SK-N-SH treated with all-trans-retinoic acid at 6 μM for 48 hours (cell line): Measurements from ENCODE around the gene BRINP3.

Experiments used
- ATAC-seq: fragments of 200-7000 bp; cut with Tn5 transposase; 3 replicates; pipeline ENCODE4 v1.9.1; 2020; ENCODE audit warnings: mild to moderate bottlenecking, moderate library complexity
- ARNTL ChIP-seq: fragments of 450-650 bp; formaldehyde crosslinking; IDR thresholded peaks from 2 replicates; pipeline ENCODE4 v1.5.0; 2020; ENCODE audit warnings: low read depth, mild to moderate bottlenecking, moderate library complexity, borderline replicate concordance
- BACH2 ChIP-seq: fragments of 250-450 bp; sonication (Bioruptor Pico); IDR thresholded peaks from 2 replicates; pipeline ENCODE4 v1.9.0; 2021; ENCODE audit warnings: mild to moderate bottlenecking, borderline replicate concordance
- CREB5 ChIP-seq: fragments of 250-450 bp; sonication (Bioruptor Pico); IDR thresholded peaks from 2 replicates; pipeline ENCODE4 v1.5.1; 2020; ENCODE audit warnings: low read depth, mild to moderate bottlenecking, moderate library complexity
- CSDC2 ChIP-seq: fragments of 250-450 bp; sonication (Bioruptor Pico); IDR thresholded peaks from 2 replicates; pipeline ENCODE4 v1.5.0; 2020; ENCODE audit warnings: mild to moderate bottlenecking, moderate library complexity
- CSRNP3 ChIP-seq: fragments of 250-450 bp; sonication (Bioruptor Pico); IDR thresholded peaks from 2 replicates; pipeline ENCODE4 v1.5.1; 2021; ENCODE audit warnings: mild to moderate bottlenecking, moderate library complexity
- GLIS3 ChIP-seq: fragments of 250-450 bp; sonication (Bioruptor Pico); IDR thresholded peaks from 2 replicates; pipeline ENCODE4 v1.5.0; 2020; ENCODE audit warnings: mild to moderate bottlenecking, moderate library complexity
- ISL1 ChIP-seq: fragments of 250-450 bp; sonication (Bioruptor Pico); IDR thresholded peaks from 2 replicates; pipeline ENCODE4 v2.1.2; 2022; ENCODE audit warnings: mild to moderate bottlenecking, moderate library complexity
- OSR1 ChIP-seq: fragments of 250-450 bp; sonication (Bioruptor Pico); IDR thresholded peaks from 2 replicates; pipeline ENCODE4 v1.8.0; 2022; ENCODE audit warnings: moderate library complexity, mild to moderate bottlenecking, inconsistent platforms
- PATZ1 ChIP-seq: fragments of 250-450 bp; sonication (Bioruptor Pico); IDR thresholded peaks from 2 replicates; pipeline ENCODE4 v1.8.0; 2020; ENCODE audit warnings: mild to moderate bottlenecking, moderate library complexity, borderline replicate concordance
- POU6F1 ChIP-seq: fragments of 250-450 bp; sonication (Bioruptor Pico); IDR thresholded peaks from 2 replicates; pipeline ENCODE4 v1.8.0; 2021; ENCODE audit warnings: low read depth, mild to moderate bottlenecking, moderate library complexity, borderline replicate concordance
- RARB ChIP-seq: fragments of 250-450 bp; sonication (Bioruptor Pico); IDR thresholded peaks from 2 replicates; pipeline ENCODE4 v1.8.0; 2021; ENCODE audit warnings: mild to moderate bottlenecking, moderate library complexity
- SNAI2 ChIP-seq: fragments of 250-450 bp; sonication (Bioruptor Pico); IDR thresholded peaks from 2 replicates; pipeline ENCODE4 v1.5.0; 2020; ENCODE audit warnings: mild to moderate bottlenecking, moderate library complexity
- TCF4 ChIP-seq: fragments of 250-450 bp; sonication (Bioruptor Pico); IDR thresholded peaks from 2 replicates; pipeline ENCODE4 v1.8.0; 2021; ENCODE audit warnings: mild to moderate bottlenecking, moderate library complexity, borderline replicate concordance
- TOX ChIP-seq: fragments of 250-450 bp; sonication (Bioruptor Pico); IDR thresholded peaks from 2 replicates; pipeline ENCODE4 v1.8.0; 2021; ENCODE audit warnings: mild to moderate bottlenecking, moderate library complexity, borderline replicate concordance
- TSHZ2 ChIP-seq: fragments of 250-450 bp; sonication (Bioruptor Pico); IDR thresholded peaks from 2 replicates; pipeline ENCODE4 v1.5.0; 2020; ENCODE audit warnings: mild to moderate bottlenecking, moderate library complexity
- ZC3H10 ChIP-seq: fragments of 250-450 bp; sonication (Bioruptor Pico); IDR thresholded peaks from 2 replicates; pipeline ENCODE4 v1.5.1; 2021; ENCODE audit warnings: mild to moderate bottlenecking, moderate library complexity
- ZFP3 ChIP-seq: fragments of 250-450 bp; sonication (Bioruptor Pico); IDR thresholded peaks from 2 replicates; pipeline ENCODE4 v1.5.0; 2020; ENCODE audit warnings: mild to moderate bottlenecking, moderate library complexity
- ZFP30 ChIP-seq: fragments of 450-650 bp; formaldehyde crosslinking; IDR thresholded peaks from 2 replicates; pipeline ENCODE4 v1.5.0; 2022; ENCODE audit warnings: mild to moderate bottlenecking, moderate library complexity
- ZNF70 ChIP-seq: fragments of 450-650 bp; formaldehyde crosslinking; IDR thresholded peaks from 2 replicates; pipeline ENCODE4 v1.5.0; 2020; ENCODE audit warnings: mild to moderate bottlenecking, moderate library complexity
- ZNF8 ChIP-seq: fragments of 450-650 bp; formaldehyde crosslinking; IDR thresholded peaks from 2 replicates; pipeline ENCODE4 v1.5.0; 2020; ENCODE audit warnings: mild to moderate bottlenecking, moderate library complexity

BRINP3 gene

GRCh38 chr1:190338829-190339228 lies 138.8 kb downstream of the BRINP3 start:
- no peak for ATAC-seq
- TF ChIP-seq TSHZ2 (CRISPR knock-in tag) (no peak), ARNTL (CRISPR knock-in tag) (no peak), TCF4 (no peak), SNAI2 (CRISPR knock-in tag) (no peak), CSRNP3 (CRISPR knock-in tag) (no peak), GLIS3 (CRISPR knock-in tag) (no peak), ZC3H10 (CRISPR knock-in tag) (no peak), TOX (CRISPR knock-in tag) (no peak), ZFP30 (CRISPR knock-in tag) (no peak), ZFP3 (CRISPR knock-in tag) (no peak), POU6F1 (no peak)
- TF ChIP-seq, all 23 proteins: peak for 0

- TF ChIP-seq CSRNP3 (CRISPR knock-in tag) (no peak), TOX (CRISPR knock-in tag) (no peak), ISL1 (CRISPR knock-in tag) (no peak), ZNF8 (CRISPR knock-in tag) (no peak), TCF4 (no peak), CSDC2 (CRISPR knock-in tag) (no peak), RARB (CRISPR knock-in tag) (no peak), POU6F1 (no peak), BACH2 (CRISPR knock-in tag) (no peak), SNAI2 (CRISPR knock-in tag) (no peak), ZNF70 (no peak), PATZ1 (CRISPR knock-in tag) (no peak)
These were observed 148.8 kb downstream of the BRINP3 start for GRCh38 chr1:190328871-190329270.

GRCh38 chr1:190328361-190328760 lies 149.3 kb downstream of the BRINP3 start:
- peak; percentile 60; the same call in 2 of the 3 replicates for ATAC-seq
- no peak for TF ChIP-seq POU6F1
- no peak for TF ChIP-seq TSHZ2 (CRISPR knock-in tag)
- no peak for TF ChIP-seq SNAI2 (CRISPR knock-in tag)
- no peak for TF ChIP-seq BACH2 (CRISPR knock-in tag)
- no peak for TF ChIP-seq ISL1 (CRISPR knock-in tag)
- TF ChIP-seq CREB5 (CRISPR knock-in tag) = no peak
- TF ChIP-seq OSR1 (CRISPR knock-in tag) = no peak
- TF ChIP-seq ARNTL (CRISPR knock-in tag) = no peak
- TF ChIP-seq TOX (CRISPR knock-in tag) = no peak
- TF ChIP-seq RARB (CRISPR knock-in tag) = no peak

More at GRCh38 chr1:190328871-190329270, 148.8 kb downstream of the BRINP3 start:
- no peak for ATAC-seq
